Caco-2 (cell line): ENCODE results near the gene SDK2. TPM values are rescaled to one million over a fixed set of nuclear protein-coding genes. Genes with fewer than 3 reads are reported as not detected.

Experiments
- BruUV-seq: library from RNA; stranded (reverse); fragments of 400-500 nt; replicated peaks from 2 replicates; lab custom pipeline; 2021; lab: Mats Ljungman, UMichigan
- CTCF ChIA-PET: fragments of 300-600 bp; sonication (Branson Sonifier 250); formaldehyde crosslinking; loops from one replicate; lab custom pipeline; 2022; ENCODE audit warnings: antibody characterized with exemption; lab: Charles Lee
- POLR2A ChIA-PET: fragments of 300-600 bp; sonication (Branson Sonifier 250); formaldehyde crosslinking; loops from one replicate; lab custom pipeline; 2022; ENCODE audit warnings: antibody characterized with exemption; lab: Charles Lee
- DNase-seq, 2 experiments: peaks; one replicate each; pipeline versions ENCODE4 v3.0.0 to v3.0.0-alpha.2; 2020 to 2022
- H3K27me3 ChIP-seq: replicated peaks from 2 replicates; pipeline ENCODE4 v1.6.0; 2011; ENCODE audit warnings: low read length; ENCODE audit not compliant: control insufficient read depth, insufficient read depth
- H3K36me3 ChIP-seq: 2 replicates; pipeline ENCODE4 v1.5.1; 2011; ENCODE audit warnings: low read length; ENCODE audit not compliant: control insufficient read depth, insufficient read depth
- H3K4me1 ChIP-seq: fragments of 250-450 bp; sonication (Bioruptor Pico); 2 replicates; pipeline ENCODE4 v1.5.1; 2020; ENCODE audit warnings: mild to moderate bottlenecking
- H3K4me3 ChIP-seq: 2 replicates; pipeline ENCODE4 v1.5.1; 2011; ENCODE audit warnings: low read depth, mild to moderate bottlenecking, control low read depth, low read length
- H3K9me3 ChIP-seq: fragments of 250-450 bp; sonication (Bioruptor Pico); 2 replicates; pipeline ENCODE4 v1.5.1; 2020; ENCODE audit warnings: mild to moderate bottlenecking, moderate library complexity
- H3K27ac Mint-ChIP-seq: one replicate; pipeline ENCODE4 v1.8.0; 2022; ENCODE audit warnings: mixed read lengths; ENCODE audit not compliant: unreplicated experiment
- H3K27me3 Mint-ChIP-seq: one replicate; pipeline ENCODE4 v1.8.0; 2022; ENCODE audit warnings: mixed read lengths; ENCODE audit not compliant: insufficient read depth, unreplicated experiment
- H3K36me3 Mint-ChIP-seq: one replicate; pipeline ENCODE4 v1.8.0; 2022; ENCODE audit warnings: mild to moderate bottlenecking, mixed read lengths; ENCODE audit not compliant: insufficient read depth, unreplicated experiment
- H3K4me1 Mint-ChIP-seq: one replicate; pipeline ENCODE4 v1.8.0; 2022; ENCODE audit warnings: low read depth, mixed read lengths; ENCODE audit not compliant: unreplicated experiment
- H3K4me3 Mint-ChIP-seq: one replicate; pipeline ENCODE4 v1.8.0; 2022; ENCODE audit warnings: mild to moderate bottlenecking, moderate library complexity, mixed read lengths; ENCODE audit not compliant: unreplicated experiment
- H3K9me3 Mint-ChIP-seq: one replicate; pipeline ENCODE4 v1.8.0; 2022; ENCODE audit warnings: mixed read lengths; ENCODE audit not compliant: unreplicated experiment
- CTCF ChIP-seq, 2 experiments: fragments of 200-600 bp in 1 of 2; IDR thresholded peaks; 1 replicate in 1 of 2; 2 replicates in 1 of 2; pipeline versions ENCODE4 v1.5.1 to v1.8.0; 2011 to 2022; ENCODE audit warnings: antibody characterized with exemption in 1 of 2, control low read depth in 1 of 2, inconsistent platforms in 1 of 2, low read depth in 1 of 2, low read length in 1 of 2, mild to moderate bottlenecking in 1 of 2, moderate library complexity in 1 of 2; ENCODE audit not compliant: insufficient read depth in 1 of 2, severe bottlenecking in 1 of 2, unreplicated experiment in 1 of 2
- intact Hi-C: fragments of 100-400 bp; cut with micrococcal nuclease; formaldehyde crosslinking; loops from one replicate; pipeline ENCODE4 v1.10.0; 2022; ENCODE audit not compliant: unreplicated experiment
- total RNA-seq: library from RNA; stranded (reverse); gene quantifications from 2 replicates; pipeline ENCODE4 v1.2.3, GENCODE V29; 2022

Gene SDK2
- total RNA-seq, 1 experiment from 2014 or later, result 0.09 TPM

DNA sequence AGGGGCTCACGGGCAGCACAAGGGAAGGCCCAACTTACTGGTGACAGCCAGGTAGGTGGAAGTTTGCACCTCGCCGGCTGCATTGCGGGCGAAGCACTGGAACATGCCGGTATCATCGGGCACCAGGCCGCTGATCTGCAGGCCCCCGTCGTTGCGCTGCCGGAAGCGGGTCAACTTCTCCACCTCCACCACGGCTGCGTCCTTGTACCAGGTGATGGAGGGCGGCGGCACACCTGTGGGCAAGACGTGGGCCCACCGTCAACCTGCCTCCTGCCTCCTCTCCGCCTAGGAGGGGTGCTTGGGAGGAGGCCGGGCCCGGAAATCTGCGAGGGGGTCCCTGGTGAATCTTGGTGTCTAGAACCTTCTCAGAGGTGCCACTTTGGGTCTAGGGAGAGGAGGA is 208.8 kb downstream of the SDK2 start:
- CTCF ChIA-PET, result no interaction called here
- Mint-ChIP-seq H3K4me1 (no peaks in the 10 kb centered on the region), H3K36me3 (no peaks in the 10 kb centered on the region), H3K27ac (no peak overlapping the region), H3K4me3 (no peak overlapping the region), H3K9me3 (no peaks in the 10 kb centered on the region), H3K27me3 (peaks cover 23% of the 10 kb centered on the region)
- no peak for TF ChIP-seq CTCF (IDR thresholded peaks at IDR 0.05; ENCODE audit: insufficient read depth in 1 of 2, low read depth in 1 of 2, low read length in 1 of 2, severe bottlenecking in 1 of 2, unreplicated experiment in 1 of 2)
- Histone ChIP-seq H3K27me3 (no peaks in the 10 kb centered on the region; the same call in 1 of the 2 replicates), H3K36me3 (no peaks in the 10 kb centered on the region), H3K4me3 (no peak overlapping the region), H3K4me1 (no peaks in the 10 kb centered on the region), H3K9me3 (no peaks in the 10 kb centered on the region)
- intact Hi-C loops, result no loop called here
- POLR2A ChIA-PET, result no interaction called here
- no TSS peak for BruUV-seq
- no peak for DNase-seq

- no peaks in the 10 kb centered on the region for H3K36me3 Mint-ChIP-seq
- no peaks in the 10 kb centered on the region for H3K4me1 Mint-ChIP-seq
- H3K9me3 Mint-ChIP-seq, result no peaks in the 10 kb centered on the region
- H3K27ac Mint-ChIP-seq, result no peak overlapping the region
- Histone ChIP-seq H3K27me3 (no peaks in the 10 kb centered on the region; the same call in 1 of the 2 replicates), H3K4me1 (no peaks in the 10 kb centered on the region), H3K4me3 (no peak overlapping the region), H3K36me3 (no peaks in the 10 kb centered on the region), H3K9me3 (no peaks in the 10 kb centered on the region)
- no peak for TF ChIP-seq CTCF (IDR thresholded peaks at IDR 0.05; ENCODE audit: insufficient read depth in 1 of 2, low read depth in 1 of 2, low read length in 1 of 2, severe bottlenecking in 1 of 2, unreplicated experiment in 1 of 2)
- CTCF ChIA-PET, result no interaction called here
- POLR2A ChIA-PET, result interaction anchor here (0.6 kb wide), 1 partner anchor 1408 kb away, joined by 3 read pairs; no protein-coding TSS in a partner anchor
- H3K4me3 Mint-ChIP-seq, result no peak overlapping the region
- intact Hi-C loops, result no loop called here
- no peak for DNase-seq
- peaks cover 26% of the 10 kb centered on the region for H3K27me3 Mint-ChIP-seq
- BruUV-seq, result no TSS peak
These were observed 210.1 kb downstream of the SDK2 start for GRCh38 chr17:73434154-73434553.

DNA sequence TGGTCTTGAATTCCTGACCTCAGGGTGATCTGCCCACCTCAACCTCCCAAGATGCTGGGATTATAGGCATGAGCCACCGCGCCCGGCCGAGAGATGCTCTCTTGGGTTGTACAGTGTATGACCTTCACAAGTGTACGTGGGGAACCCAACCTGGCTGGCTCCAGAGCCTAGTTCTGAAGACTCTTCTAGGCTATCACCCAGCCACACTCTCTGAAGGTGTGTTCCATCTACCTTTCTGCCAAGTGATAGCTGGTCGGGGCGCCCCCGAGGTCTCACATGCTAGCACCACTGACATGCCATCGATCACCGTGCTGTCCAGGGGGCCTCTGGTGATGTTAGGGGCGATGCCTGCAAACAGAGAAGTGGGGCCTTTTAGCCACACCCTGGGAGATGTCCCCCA is 210.7 kb downstream of the SDK2 start:
- no peak for TF ChIP-seq CTCF (IDR thresholded peaks at IDR 0.05; ENCODE audit: insufficient read depth in 1 of 2, low read depth in 1 of 2, low read length in 1 of 2, severe bottlenecking in 1 of 2, unreplicated experiment in 1 of 2)
- no peaks in the 10 kb centered on the region for H3K9me3 Mint-ChIP-seq
- DNase-seq, result no peak
- no TSS peak for BruUV-seq
- ChIA-PET CTCF (no interaction called here), POLR2A (interaction anchor here (0.6 kb wide), 1 partner anchor 1409 kb away, joined by 3 read pairs; no protein-coding TSS in a partner anchor)
- H3K9me3 ChIP-seq, result no peaks in the 10 kb centered on the region
- intact Hi-C loops, result no loop called here
- H3K4me3 ChIP-seq, result no peak overlapping the region
- H3K4me3 Mint-ChIP-seq, result no peak overlapping the region
- H3K4me1 ChIP-seq, result no peaks in the 10 kb centered on the region
- H3K36me3 Mint-ChIP-seq, result no peaks in the 10 kb centered on the region
- peaks cover 23% of the 10 kb centered on the region for H3K27me3 Mint-ChIP-seq
- H3K4me1 Mint-ChIP-seq, result no peaks in the 10 kb centered on the region
- no peaks in the 10 kb centered on the region; the same call in 1 of the 2 replicates for H3K27me3 ChIP-seq
- H3K27ac Mint-ChIP-seq, result no peak overlapping the region
- H3K36me3 ChIP-seq, result no peaks in the 10 kb centered on the region
